Psoas muscle (tissue), 8 donors: Measurements from ENCODE around the gene ZMIZ1. TPM values are rescaled to one million over a fixed set of nuclear protein-coding genes. Genes with fewer than 3 reads are reported as not detected.

Source experiments
- ATAC-seq, 4 donors: fragments of 200-7000 bp; cut with Tn5 transposase; one replicate each; pipeline ENCODE4 v1.9.1; 2020; ENCODE audit warnings: moderate library complexity in 3 of 4, mild to moderate bottlenecking in 2 of 4
- DNase-seq, 2 donors: peaks; one replicate each; pipeline ENCODE4 v3.0.0-alpha.2; 2020
- H3K27ac ChIP-seq: fragments of 200-600 bp; one replicate; pipeline ENCODE4 v1.8.0; 2022
- H3K27me3 ChIP-seq, 3 donors: fragments of 200-600 bp in 1 of 3; one replicate each; pipeline versions ENCODE4 v1.6.1 to v1.8.0; 2013 to 2022; ENCODE audit warnings: low read length in 2 of 3, mild to moderate bottlenecking in 2 of 3, moderate library complexity in 1 of 3; ENCODE audit not compliant: insufficient read depth in 3 of 3
- H3K36me3 ChIP-seq, 2 donors: fragments of 200-600 bp in 1 of 2; one replicate each; pipeline versions ENCODE4 v1.6.1 to v1.8.0; 2013 to 2022; ENCODE audit warnings: low read depth in 1 of 2, mild to moderate bottlenecking in 1 of 2, moderate library complexity in 1 of 2; ENCODE audit not compliant: insufficient read depth in 1 of 2
- H3K4me1 ChIP-seq: fragments of 200-600 bp; one replicate; pipeline ENCODE4 v1.8.0; 2022
- H3K4me3 ChIP-seq: fragments of 200-600 bp; one replicate; pipeline ENCODE4 v1.8.0; 2022; ENCODE audit warnings: mild to moderate bottlenecking
- H3K9me3 ChIP-seq: fragments of 200-600 bp; one replicate; pipeline ENCODE4 v1.8.0; 2022
- CTCF ChIP-seq: fragments of 200-600 bp; IDR thresholded peaks from one replicate; pipeline ENCODE4 v1.8.0; 2022; ENCODE audit warnings: antibody characterized with exemption
- WGBS, 3 donors: extraction: QIAGEN DNeasy Blood & Tissue Kit; methylation state at CpG; one replicate each; pipeline versions ENCODE4 v1.1.6 to v1.1.7; 2013; 5-methylcytosine and 5-hydroxymethylcytosine counted together
- intact Hi-C, 2 donors: fragments of 100-400 bp; cut with DNase I; formaldehyde crosslinking; loops; one replicate each; pipeline versions ENCODE4 v1.11.0 to v1.14.2; 2022
- polyA plus RNA-seq, 3 donors: library from polyadenylated mRNA; stranded (reverse); fragments of 200-250 nt; gene quantifications; one replicate each; pipeline ENCODE4 v1.2.3, GENCODE V29; 2013
- total RNA-seq, 4 donors: library from RNA; stranded (reverse); fragmentation: NEBNext Ultra II Directional in 2 of 4; extraction: Animal tissue kit (Norgen Biotek cat#: 25700) in 2 of 4; gene quantifications; one replicate each; pipeline versions ENCODE4 v1.2.1 to v1.2.4, GENCODE V29; 2021 to 2023
- donor health status: healthy with polysubstance abuse.
- donor health status: DM: no; HTN: no; CAD: no; lungs with moderate emphysema.
- donor health status: Bipolar disorder and iron deficiency.
- donor health status: healthy.
- donor health status: DM: yes; HTN: yes; CAD: no.
- donor health status: DM: no; HTN: no; CAD: no.
- donor health status: DM: no; HTN: no; CAD: no.
- donor health status: DM: yes; HTN: yes; CAD: no.

Gene ZMIZ1
- total and polyA plus RNA-seq, 7 donors, result 10.4 to 37.6 (median 30.0) TPM

GRCh38 chr10:79315602-79315920, 246.8 kb downstream of the ZMIZ1 start:
- H3K9me3 ChIP-seq, result no peaks in the 10 kb centered on the region
- no peak overlapping the region for H3K4me3 ChIP-seq
- no peaks in the 10 kb centered on the region for H3K27me3 ChIP-seq
- H3K27ac ChIP-seq, result no peak overlapping the region
- DNase-seq, result no peak
- 77 to 83% (median 82%) methylated on average over 11 of the region's 11 CpGs for WGBS, 3 donors
- TF ChIP-seq CTCF, result no peak
- H3K4me1 ChIP-seq, result peaks cover 23% of the 10 kb centered on the region
- intact Hi-C loops, result no loop called here
- no peak for ATAC-seq
- peaks cover 5 to 35% of the 10 kb centered on the region in 2 donors for H3K36me3 ChIP-seq

- Histone ChIP-seq H3K27me3 (no peaks in the 10 kb centered on the region), H3K4me3 (no peak overlapping the region), H3K36me3 (peaks cover 5 to 24% of the 10 kb centered on the region in 2 donors), H3K27ac (no peak overlapping the region), H3K4me1 (peaks cover 31% of the 10 kb centered on the region), H3K9me3 (no peaks in the 10 kb centered on the region)
- peak in 1 of 4 donors; percentile 13 for ATAC-seq
- 56 to 65% (median 62%) methylated on average over 13 of the region's 13 CpGs for WGBS, 3 donors
- intact Hi-C loops, result no loop called here
- TF ChIP-seq CTCF, result no peak
- DNase-seq, result peak in 1 of 2 donors; percentile 49
These were observed 248.1 kb downstream of the ZMIZ1 start for GRCh38 chr10:79316671-79317431.

GRCh38 chr10:79318369-79318768, 249.6 kb downstream of the ZMIZ1 start:
- ATAC-seq (no peak), DNase-seq (no peak)
- no peak for TF ChIP-seq CTCF
- Histone ChIP-seq H3K9me3 (no peaks in the 10 kb centered on the region), H3K27me3 (no peaks in the 10 kb centered on the region), H3K4me3 (no peak overlapping the region), H3K36me3 (peaks cover 0 to 8% of the 10 kb centered on the region in 2 donors), H3K27ac (no peak overlapping the region), H3K4me1 (peaks cover 31% of the 10 kb centered on the region)
- intact Hi-C loops, result no loop called here
- 91 to 92% (median 92%) methylated on average over 5 of the region's 5 CpGs for WGBS, 3 donors

- H3K36me3 ChIP-seq, result no peaks in the 10 kb centered on the region
- intact Hi-C loops, result no loop called here
- DNase-seq (no peak), ATAC-seq (no peak)
- H3K27ac ChIP-seq, result no peak overlapping the region
- H3K4me1 ChIP-seq, result peaks cover 27% of the 10 kb centered on the region
- H3K9me3 ChIP-seq, result no peaks in the 10 kb centered on the region
- H3K4me3 ChIP-seq, result no peak overlapping the region
- no peak for TF ChIP-seq CTCF
- no peaks in the 10 kb centered on the region for H3K27me3 ChIP-seq
- 85 to 92% (median 85%) methylated on average over 11 of the region's 11 CpGs for WGBS, 3 donors
These were observed 250.5 kb downstream of the ZMIZ1 start for GRCh38 chr10:79319115-79319771.
